Loucy (cell line): ENCODE measurements around the gene CLTCL1.
"Not testable (repeated sequence)": the region's sequence is repeated elsewhere in the genome, so short reads cannot be mapped to it uniquely, and the experiment has no call there.

ENCODE experiments used
- H2AFZ ChIP-seq: fragments of 200-600 bp; sonication (generic); 2 replicates; pipeline ENCODE4 v1.6.0; 2016; ENCODE audit warnings: antibody characterized with exemption, mild to moderate bottlenecking, low read length, moderate library complexity
- H3F3A ChIP-seq: fragments of 200-600 bp; 2 replicates; pipeline ENCODE4 v1.6.0; 2016; ENCODE audit warnings: antibody characterized with exemption, low read depth, mild to moderate bottlenecking
- H3K27me3 ChIP-seq: fragments of 200-600 bp; sonication (generic); 2 replicates; pipeline ENCODE4 v1.6.1; 2014; ENCODE audit warnings: low read length, mild to moderate bottlenecking; ENCODE audit not compliant: insufficient read depth, poor library complexity, severe bottlenecking
- H3K36me3 ChIP-seq: fragments of 200-600 bp; sonication (generic); 2 replicates; pipeline ENCODE4 v1.6.1; 2016; ENCODE audit warnings: low read length; ENCODE audit not compliant: insufficient read depth
- H3K4me1 ChIP-seq: fragments of 200-600 bp; sonication (generic); 2 replicates; pipeline ENCODE4 v1.5.1; 2014; ENCODE audit warnings: low read length, mild to moderate bottlenecking; ENCODE audit not compliant: insufficient read depth, poor library complexity, severe bottlenecking
- H3K4me2 ChIP-seq: fragments of 200-600 bp; sonication (generic); 2 replicates; pipeline ENCODE4 v1.6.0; 2014; ENCODE audit warnings: antibody characterized with exemption, low read length, low read depth, mild to moderate bottlenecking; ENCODE audit not compliant: poor library complexity, severe bottlenecking
- H3K4me3 ChIP-seq: fragments of 200-600 bp; sonication (generic); 2 replicates; pipeline ENCODE4 v1.5.1; 2014; ENCODE audit warnings: low read length, mild to moderate bottlenecking, mixed read lengths; ENCODE audit not compliant: poor library complexity, severe bottlenecking
- H3K79me2 ChIP-seq: fragments of 200-600 bp; sonication (generic); 2 replicates; pipeline ENCODE4 v1.6.1; 2014; ENCODE audit warnings: low read length; ENCODE audit not compliant: insufficient read depth
- H3K9ac ChIP-seq: fragments of 200-600 bp; sonication (generic); 2 replicates; pipeline ENCODE4 v1.6.0; 2014; ENCODE audit warnings: mild to moderate bottlenecking, low read depth, low read length, moderate library complexity; ENCODE audit not compliant: poor library complexity, severe bottlenecking
- H3K9me2 ChIP-seq: fragments of 200-600 bp; sonication (generic); replicated peaks from 2 replicates; pipeline ENCODE4 v1.6.1; 2016; ENCODE audit warnings: low read depth, low read length, mixed read lengths
- H3K9me3 ChIP-seq: fragments of 200-600 bp; sonication (generic); 2 replicates; pipeline ENCODE4 v1.6.1; 2014; ENCODE audit warnings: mild to moderate bottlenecking, antibody characterized with exemption, low read length, low read depth; ENCODE audit not compliant: insufficient read depth
- H4K20me1 ChIP-seq: fragments of 200-600 bp; sonication (generic); 2 replicates; pipeline ENCODE4 v1.6.0; 2014; ENCODE audit warnings: antibody characterized with exemption, low read length, mild to moderate bottlenecking; ENCODE audit not compliant: insufficient read depth, poor library complexity, severe bottlenecking
- CTCF ChIP-seq: fragments of 200-600 bp; sonication (generic); conservative IDR thresholded peaks from 2 replicates; pipeline ENCODE4 v1.5.1; 2014; ENCODE audit warnings: mild to moderate bottlenecking, antibody characterized with exemption, low read length
- EZH2phosphoT487 ChIP-seq: fragments of 200-600 bp; IDR thresholded peaks from 2 replicates; pipeline ENCODE4 v1.6.1; 2018; ENCODE audit warnings: antibody characterized with exemption, mild to moderate bottlenecking, moderate library complexity, borderline replicate concordance

The CLTCL1 gene

GRCh38 chr22:19260194-19260593, 31.3 kb downstream of the CLTCL1 start:
- H3K9me2 ChIP-seq: no peaks in the 10 kb centered on the region
- H3K79me2 ChIP-seq: no peaks in the 10 kb centered on the region
- H3K4me3 ChIP-seq: peak overlapping the region; percentile 52
- no peaks in the 10 kb centered on the region for H4K20me1 ChIP-seq
- H3F3A ChIP-seq: no peaks in the 10 kb centered on the region
- H3K9me3 ChIP-seq: no peaks in the 10 kb centered on the region
- H3K4me1 ChIP-seq: peaks cover 6% of the 10 kb centered on the region
- TF ChIP-seq CTCF: no peak
- peak overlapping the region; percentile 70 for H3K4me2 ChIP-seq
- no peaks in the 10 kb centered on the region for H3K27me3 ChIP-seq
- H3K36me3 ChIP-seq: no peaks in the 10 kb centered on the region
- H3K9ac ChIP-seq: peak overlapping the region; percentile 42
- H2AFZ ChIP-seq: peak overlapping the region; percentile 88

GRCh38 chr22:19258968-19259288, 32.6 kb downstream of the CLTCL1 start:
- H3K4me2 ChIP-seq, H3K9ac ChIP-seq, H3K9me2 ChIP-seq, H3K79me2 ChIP-seq, H3K27me3 ChIP-seq, H4K20me1 ChIP-seq, H3K9me3 ChIP-seq, H3K4me1 ChIP-seq, H3F3A ChIP-seq, H3K36me3 ChIP-seq, H2AFZ ChIP-seq, H3K4me3 ChIP-seq: not testable (repeated sequence)

GRCh38 chr22:19258371-19258770, 33.1 kb downstream of the CLTCL1 start:
- Histone ChIP-seq H3F3A (no peaks in the 10 kb centered on the region), H3K4me1 (peaks cover 6% of the 10 kb centered on the region), H3K27me3 (no peaks in the 10 kb centered on the region), H3K79me2 (no peaks in the 10 kb centered on the region), H2AFZ (no peak overlapping the region), H3K9me2 (no peaks in the 10 kb centered on the region), H4K20me1 (no peaks in the 10 kb centered on the region), H3K4me2 (no peak overlapping the region), H3K9ac (no peak overlapping the region), H3K36me3 (no peaks in the 10 kb centered on the region), H3K4me3 (no peak overlapping the region), H3K9me3 (no peaks in the 10 kb centered on the region)
- no peak for TF ChIP-seq EZH2phosphoT487
- no peak for TF ChIP-seq CTCF

- not testable (repeated sequence) for H3K4me2 ChIP-seq, H3K4me3 ChIP-seq, H3K27me3 ChIP-seq, H3K9ac ChIP-seq, H4K20me1 ChIP-seq, H3K4me1 ChIP-seq, H3K36me3 ChIP-seq, H3K9me3 ChIP-seq, H3K9me2 ChIP-seq, H3K79me2 ChIP-seq, H2AFZ ChIP-seq, H3F3A ChIP-seq
Observed at GRCh38 chr22:19256362-19256761, 35.2 kb downstream of the CLTCL1 start.
